IPS-NIHi11 (cell line): ENCODE results near the gene IFITM1.
"Not testable (repeated sequence)": the region's sequence is repeated elsewhere in the genome, so short reads cannot be mapped to it uniquely, and the experiment has no call there.

Experiments used
- DNase-seq: peaks from one replicate; pipeline ENCODE4 v3.0.0; 2012; ENCODE audit warnings: mixed read lengths, low spot score

The IFITM1 gene

GRCh38 chr11:308740-309665, 4.8 kb upstream of the IFITM1 start:
- not testable (repeated sequence) for DNase-seq

DNA sequence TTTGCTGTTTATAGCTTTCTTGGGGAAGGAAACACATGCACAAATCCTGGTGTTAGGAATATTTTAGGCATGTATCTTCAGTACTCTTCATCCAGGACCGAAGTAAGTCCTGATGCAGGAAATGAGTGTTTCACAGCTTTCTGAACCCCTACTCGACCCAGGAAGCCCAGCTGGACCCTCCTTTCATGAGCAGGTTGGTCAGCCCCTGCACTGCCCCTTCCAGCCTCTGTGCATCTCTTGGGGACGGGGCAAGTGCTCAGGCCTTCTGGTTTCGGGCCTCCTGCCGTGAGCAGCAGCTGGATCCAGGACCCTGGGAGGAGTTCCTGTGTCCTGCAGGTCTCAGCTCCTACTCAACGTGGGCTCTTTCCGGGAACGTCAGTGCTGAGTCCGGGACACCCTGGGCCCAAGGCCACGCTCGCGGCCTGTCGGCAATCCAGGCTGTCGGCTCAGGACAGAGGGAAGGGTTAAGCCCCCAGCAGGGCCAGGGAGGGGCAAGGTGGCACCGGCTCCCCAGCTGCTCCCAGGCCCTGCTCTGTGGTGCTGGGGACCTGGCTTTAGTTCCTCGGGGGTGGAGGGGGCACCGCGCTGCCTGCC, 3.8 kb upstream of the IFITM1 start:
- DNase-seq = not testable (repeated sequence)

GRCh38 chr11:311013-311748, 2.7 kb upstream of the IFITM1 start:
- not testable (repeated sequence) for DNase-seq

GRCh38 chr11:312092-312816, 1.6 kb upstream of the IFITM1 start:
- DNase-seq = no peak

- DNase-seq = no peak
Observed at GRCh38 chr11:313304-313786, 495 bp upstream of the IFITM1 start.

DNA sequence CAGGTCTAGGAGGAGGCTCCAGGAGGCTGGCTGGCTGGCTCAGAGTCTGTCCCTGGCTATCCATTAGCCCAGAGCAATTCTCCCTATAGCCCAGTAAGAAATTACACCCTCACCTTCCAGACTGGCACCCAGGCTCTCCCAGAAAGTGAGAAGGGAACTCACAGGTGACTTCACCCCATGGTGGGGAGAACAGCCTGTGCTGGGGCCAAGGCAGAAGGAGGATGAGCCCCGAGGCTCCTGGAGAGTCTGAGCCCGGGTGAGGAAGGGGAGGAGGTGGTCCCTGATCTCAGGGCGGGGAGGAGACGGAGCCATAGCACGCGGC, 675 bp downstream of the IFITM1 start:
- not testable (repeated sequence) for DNase-seq

DNA sequence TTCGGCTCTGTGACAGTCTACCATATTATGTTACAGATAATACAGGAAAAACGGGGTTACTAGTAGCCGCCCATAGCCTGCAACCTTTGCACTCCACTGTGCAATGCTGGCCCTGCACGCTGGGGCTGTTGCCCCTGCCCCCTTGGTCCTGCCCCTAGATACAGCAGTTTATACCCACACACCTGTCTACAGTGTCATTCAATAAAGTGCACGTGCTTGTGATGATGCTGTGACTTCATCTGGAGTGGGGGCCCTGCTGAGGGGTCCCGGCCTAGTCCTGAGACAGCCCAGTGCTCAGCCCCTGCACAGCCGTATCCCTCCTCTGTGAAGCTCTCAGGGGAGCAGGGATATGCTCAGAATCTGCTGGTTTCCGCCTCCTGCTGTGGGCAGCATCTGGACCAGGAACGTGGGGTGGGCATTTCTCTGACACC, 1.2 kb downstream of the IFITM1 start:
- no peak for DNase-seq

DNA sequence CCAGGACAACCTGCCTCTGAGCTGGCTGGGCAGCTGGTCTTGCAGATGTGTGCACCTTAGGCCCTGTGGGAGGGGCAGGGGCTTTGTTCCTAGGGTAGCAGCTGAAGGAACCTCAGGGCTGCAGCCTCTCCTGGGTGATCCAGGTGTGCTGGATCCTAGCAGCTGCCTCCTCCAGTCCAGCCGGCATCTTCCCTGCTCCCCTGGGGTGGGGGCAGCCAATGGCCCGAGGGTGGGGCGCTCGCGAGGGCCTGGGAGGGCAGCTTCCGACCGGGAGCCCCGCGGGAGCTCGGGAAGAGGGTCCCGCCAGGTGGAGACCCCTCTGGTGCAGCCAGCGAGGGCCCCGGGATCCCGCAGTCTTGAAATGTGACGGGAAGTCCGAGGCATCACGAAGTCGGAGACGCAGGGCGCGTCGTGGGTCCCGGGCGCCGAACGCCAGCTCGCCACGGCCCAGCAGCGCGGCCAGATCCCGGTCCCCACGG, 1.7 kb downstream of the IFITM1 start:
- DNase-seq = no peak

- DNase-seq = no peak
Observed at GRCh38 chr11:316031-316701, 2.3 kb downstream of the IFITM1 start.

DNA sequence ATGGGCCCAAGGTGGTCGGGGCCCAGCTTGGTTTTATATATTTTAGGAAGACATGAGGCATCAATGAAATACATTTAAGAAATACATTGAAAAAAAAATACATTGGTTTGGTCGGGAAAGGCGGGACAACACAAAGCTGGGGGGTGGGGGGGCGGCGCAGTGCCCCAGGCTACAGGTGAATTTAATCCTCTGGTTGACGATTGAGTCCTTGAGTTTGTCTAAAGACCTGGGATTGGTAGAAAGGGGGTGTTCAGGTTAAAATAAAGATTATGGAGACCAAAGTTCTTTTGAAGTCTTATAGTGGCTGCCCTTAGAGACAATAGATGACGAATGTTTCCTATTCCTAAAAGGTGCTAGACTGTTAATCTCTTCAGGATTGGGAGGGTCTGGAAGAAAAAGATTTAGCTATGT, 3.1 kb downstream of the IFITM1 start:
- DNase-seq = no peak

DNA sequence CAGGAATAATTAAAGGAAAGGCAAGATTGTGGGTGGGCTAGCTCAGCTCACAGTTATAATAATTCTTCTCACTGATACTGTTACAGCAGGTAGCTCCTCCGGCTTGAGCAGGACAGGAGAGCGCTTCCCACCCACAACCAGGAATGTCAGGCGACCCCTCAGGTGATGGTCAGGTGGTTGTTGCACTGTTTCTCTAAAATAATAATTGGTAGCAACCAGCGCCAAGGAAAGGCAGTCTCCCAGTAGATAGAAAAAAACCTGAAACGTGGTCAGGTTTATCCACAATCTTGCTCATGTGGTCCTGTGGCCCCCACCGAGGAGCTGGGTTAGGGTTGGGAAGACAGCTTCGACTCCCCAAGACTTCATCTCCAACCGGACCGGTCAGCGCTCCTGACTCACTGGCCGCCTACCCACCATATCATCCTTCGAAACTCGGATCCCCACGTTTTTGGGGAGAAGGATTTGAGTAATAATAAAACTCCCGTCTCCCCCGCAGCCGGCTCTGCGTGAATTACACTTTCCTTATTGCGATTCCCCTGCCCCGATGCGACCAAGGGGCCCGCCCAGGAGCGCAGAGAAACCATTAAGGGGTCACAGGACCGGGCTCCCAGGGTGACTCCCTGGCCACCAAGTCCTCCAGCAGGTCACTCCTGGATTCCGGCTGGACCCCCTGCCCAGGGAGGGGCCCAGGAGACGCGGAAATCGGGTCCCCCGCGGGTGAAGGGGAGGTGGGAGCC, 4.0 kb downstream of the IFITM1 start:
- DNase-seq = peak; percentile 0

GRCh38 chr11:318405-319120, 4.7 kb downstream of the IFITM1 start:
- DNase-seq = not testable (repeated sequence)

DNA sequence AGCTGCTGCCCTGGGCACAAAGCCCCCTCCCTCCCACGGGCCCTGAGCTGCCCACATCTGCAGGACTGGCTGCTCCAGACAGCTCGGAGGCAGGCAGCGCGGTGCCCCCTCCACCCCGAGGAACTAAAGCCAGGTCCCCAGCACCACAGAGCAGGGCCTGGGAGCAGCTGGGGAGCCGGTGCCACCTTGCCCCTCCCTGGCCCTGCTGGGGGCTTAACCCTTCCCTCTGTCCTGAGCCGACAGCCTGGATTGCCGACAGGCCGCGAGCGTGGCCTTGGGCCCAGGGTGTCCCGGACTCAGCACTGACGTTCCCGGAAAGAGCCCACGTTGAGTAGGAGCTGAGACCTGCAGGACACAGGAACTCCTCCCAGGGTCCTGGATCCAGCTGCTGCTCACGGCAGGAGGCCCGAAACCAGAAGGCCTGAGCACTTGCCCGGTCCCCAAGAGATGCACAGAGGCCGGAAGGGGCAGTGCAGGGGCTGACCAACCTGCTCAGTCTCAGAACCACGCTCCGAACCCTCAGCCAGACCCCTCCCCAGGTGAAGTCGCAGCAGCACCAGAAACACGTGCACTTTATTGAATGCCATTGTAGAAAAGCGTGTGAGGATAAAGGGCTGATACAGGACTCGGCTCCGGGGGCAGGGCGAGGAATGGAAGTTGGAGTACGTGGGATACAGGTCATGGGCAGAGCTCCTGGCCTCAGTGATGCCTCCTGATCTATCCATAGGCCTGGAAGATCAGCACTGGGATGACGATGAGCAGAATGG, 5.5 kb downstream of the IFITM1 start:
- DNase-seq = not testable (repeated sequence)

GRCh38 chr11:319888-320273, 6.0 kb downstream of the IFITM1 start:
- not testable (repeated sequence) for DNase-seq

GRCh38 chr11:324156-324555, 10.3 kb downstream of the IFITM1 start:
- DNase-seq = no peak

DNA sequence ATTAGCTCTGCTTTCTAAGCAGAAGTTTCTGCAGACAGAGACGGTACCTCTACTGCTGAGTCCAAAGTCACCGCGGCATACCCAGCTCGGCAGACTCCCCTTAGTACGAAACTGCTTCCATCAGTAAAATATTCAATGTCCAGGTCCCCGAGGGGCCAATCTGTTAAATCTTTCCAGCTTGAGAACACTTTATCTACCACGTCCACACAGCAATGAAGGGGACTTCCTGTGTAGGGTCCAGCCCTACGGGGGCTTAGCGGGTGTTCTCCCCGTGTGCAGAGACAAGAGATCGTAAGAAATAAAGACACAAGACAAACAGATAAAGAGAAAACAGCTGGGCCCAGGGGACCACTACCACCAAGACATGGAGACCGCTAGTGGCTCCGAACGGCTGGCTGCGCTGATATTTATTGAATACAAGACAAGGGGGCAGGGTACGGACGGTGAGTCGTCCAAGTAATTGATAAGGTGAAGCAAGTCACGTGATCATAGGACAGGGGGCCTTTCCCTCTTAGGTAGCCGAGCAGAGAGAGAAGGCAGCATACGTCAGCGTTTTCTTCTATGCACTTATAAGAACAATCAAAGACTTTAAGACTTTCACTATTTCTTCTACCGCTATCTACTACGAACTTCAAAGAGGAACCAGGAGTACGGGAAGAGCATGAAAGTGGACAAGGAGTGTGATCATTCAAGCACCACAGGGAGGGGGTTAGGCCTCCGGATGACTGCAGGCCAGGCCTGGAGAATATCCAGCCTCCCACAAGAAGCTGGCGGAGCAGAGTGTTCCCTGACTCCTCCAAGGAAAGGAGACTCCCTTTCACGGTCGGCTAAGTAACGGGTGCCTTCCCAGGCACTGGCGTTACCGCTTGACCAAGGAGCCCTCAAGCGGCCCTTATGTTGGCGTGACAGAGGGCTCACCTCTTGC, 11.0 kb downstream of the IFITM1 start:
- DNase-seq = not testable (repeated sequence)

DNA sequence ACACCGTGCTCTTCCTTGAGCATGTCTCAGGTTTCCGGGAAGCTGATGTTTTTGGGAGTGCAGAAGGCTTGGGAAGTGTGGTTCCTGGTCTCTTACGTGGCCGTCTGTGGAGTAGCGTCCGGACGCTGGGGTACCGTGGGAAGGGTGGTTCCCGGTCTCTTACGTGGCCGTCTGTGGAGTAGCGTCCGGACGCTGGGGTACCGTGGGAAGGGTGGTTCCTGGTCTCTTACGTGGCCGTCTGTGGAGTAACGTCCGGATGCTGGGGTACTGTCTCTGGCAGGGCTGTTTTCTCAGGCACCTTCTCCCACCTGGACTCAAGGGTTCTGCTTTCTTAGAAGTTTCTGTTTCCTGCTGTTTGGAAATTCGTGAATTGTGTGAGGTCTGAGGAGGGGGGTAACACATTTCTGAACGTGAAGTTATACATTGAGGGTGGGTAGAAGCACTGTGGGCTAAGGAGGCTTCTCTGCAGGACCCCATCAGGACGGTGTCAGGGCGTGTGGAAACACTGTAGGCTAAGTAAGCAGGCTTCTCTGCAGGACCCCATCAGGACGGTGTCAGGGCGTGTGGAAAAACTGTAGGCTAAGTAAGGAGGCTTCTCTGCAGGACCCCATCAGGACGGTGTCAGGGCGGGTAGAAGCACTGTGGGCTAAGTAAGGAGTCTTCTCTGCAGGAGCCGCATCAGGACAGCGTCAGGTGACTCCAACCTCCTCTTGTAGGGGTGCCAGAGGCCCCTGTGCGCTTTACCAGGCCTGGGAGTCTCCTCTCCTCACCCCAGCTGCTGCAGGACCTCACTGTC, 12.2 kb downstream of the IFITM1 start:
- DNase-seq = no peak
